RWPE2 (cell line): ENCODE measurements around the gene KRT2.

ENCODE experiments used
- ATAC-seq: fragments of 200-7000 bp; cut with Tn5 transposase; 3 replicates; pipeline ENCODE4 v1.9.1; 2021; ENCODE audit warnings: low read depth
- DNase-seq: peaks from one replicate; pipeline ENCODE4 v3.0.0-alpha.2; 2020; ENCODE audit warnings: low spot score
- H3K27ac ChIP-seq: fragments of 450-650 bp; 2 replicates; pipeline ENCODE4 v1.5.1; 2017; ENCODE audit warnings: mild to moderate bottlenecking; ENCODE audit not compliant: poor library complexity, severe bottlenecking
- H3K27me3 ChIP-seq: fragments of 250-450 bp; sonication (Bioruptor Pico); 2 replicates; pipeline ENCODE4 v1.5.1; 2021; ENCODE audit warnings: mild to moderate bottlenecking, moderate library complexity; ENCODE audit not compliant: insufficient read depth, poor library complexity, severe bottlenecking
- H3K36me3 ChIP-seq: fragments of 250-450 bp; sonication (Bioruptor Pico); 2 replicates; pipeline ENCODE4 v1.5.1; 2020; ENCODE audit warnings: low read depth, mild to moderate bottlenecking, moderate library complexity
- H3K4me1 ChIP-seq: fragments of 250-450 bp; sonication (Bioruptor Pico); 2 replicates; pipeline ENCODE4 v1.5.1; 2021; ENCODE audit warnings: mild to moderate bottlenecking, moderate library complexity; ENCODE audit not compliant: insufficient read depth, poor library complexity, severe bottlenecking
- H3K4me3 ChIP-seq: fragments of 250-450 bp; sonication (Bioruptor Pico); 2 replicates; pipeline ENCODE4 v1.5.1; 2021; ENCODE audit warnings: mild to moderate bottlenecking, moderate library complexity; ENCODE audit not compliant: severe bottlenecking
- H3K9me3 ChIP-seq: fragments of 250-450 bp; sonication (Bioruptor Pico); 2 replicates; pipeline ENCODE4 v1.5.1; 2021; ENCODE audit warnings: mild to moderate bottlenecking, moderate library complexity; ENCODE audit not compliant: severe bottlenecking
- TF ChIP-seq, protein P1 (sequence below): fragments of 450-650 bp; IDR thresholded peaks from one replicate; pipeline ENCODE4 v1.5.1; 2017; ENCODE audit warnings: mild to moderate bottlenecking, moderate library complexity; ENCODE audit not compliant: poor library complexity, severe bottlenecking

KRT2 gene

DNA sequence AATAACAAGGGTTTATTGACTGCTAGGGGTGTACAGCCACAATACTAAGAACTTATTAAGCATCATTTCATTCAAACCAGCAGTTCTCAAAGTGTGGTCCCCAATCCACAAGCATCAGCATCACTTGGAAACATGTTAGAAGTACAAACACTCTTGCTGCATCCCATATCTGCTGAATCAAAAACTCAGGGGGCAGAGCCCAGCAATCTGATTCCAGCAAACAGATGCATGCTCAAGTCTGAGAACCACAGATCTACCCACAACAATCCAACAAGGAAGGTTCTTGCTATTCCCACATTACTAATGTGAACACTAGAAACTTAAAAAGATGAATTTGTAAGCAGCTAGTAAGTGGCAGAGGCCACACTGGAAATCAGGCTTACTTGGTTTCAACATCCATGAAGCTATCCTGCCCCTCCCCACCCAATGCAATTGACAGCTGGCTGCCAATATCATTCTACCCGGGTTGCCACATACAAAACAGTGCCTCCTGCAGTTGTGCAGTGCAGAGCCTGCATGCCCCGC lies 45.1 kb upstream of the KRT2 start:
- Histone ChIP-seq H3K4me1 (no peaks in the 10 kb centered on the region), H3K4me3 (no peak overlapping the region), H3K36me3 (no peaks in the 10 kb centered on the region), H3K27ac (no peak overlapping the region), H3K9me3 (no peaks in the 10 kb centered on the region), H3K27me3 (no peaks in the 10 kb centered on the region)
- TF ChIP-seq, protein P1, sequence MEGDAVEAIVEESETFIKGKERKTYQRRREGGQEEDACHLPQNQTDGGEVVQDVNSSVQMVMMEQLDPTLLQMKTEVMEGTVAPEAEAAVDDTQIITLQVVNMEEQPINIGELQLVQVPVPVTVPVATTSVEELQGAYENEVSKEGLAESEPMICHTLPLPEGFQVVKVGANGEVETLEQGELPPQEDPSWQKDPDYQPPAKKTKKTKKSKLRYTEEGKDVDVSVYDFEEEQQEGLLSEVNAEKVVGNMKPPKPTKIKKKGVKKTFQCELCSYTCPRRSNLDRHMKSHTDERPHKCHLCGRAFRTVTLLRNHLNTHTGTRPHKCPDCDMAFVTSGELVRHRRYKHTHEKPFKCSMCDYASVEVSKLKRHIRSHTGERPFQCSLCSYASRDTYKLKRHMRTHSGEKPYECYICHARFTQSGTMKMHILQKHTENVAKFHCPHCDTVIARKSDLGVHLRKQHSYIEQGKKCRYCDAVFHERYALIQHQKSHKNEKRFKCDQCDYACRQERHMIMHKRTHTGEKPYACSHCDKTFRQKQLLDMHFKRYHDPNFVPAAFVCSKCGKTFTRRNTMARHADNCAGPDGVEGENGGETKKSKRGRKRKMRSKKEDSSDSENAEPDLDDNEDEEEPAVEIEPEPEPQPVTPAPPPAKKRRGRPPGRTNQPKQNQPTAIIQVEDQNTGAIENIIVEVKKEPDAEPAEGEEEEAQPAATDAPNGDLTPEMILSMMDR, result no peak
- DNase-seq, result no peak
- no peak for ATAC-seq

DNA sequence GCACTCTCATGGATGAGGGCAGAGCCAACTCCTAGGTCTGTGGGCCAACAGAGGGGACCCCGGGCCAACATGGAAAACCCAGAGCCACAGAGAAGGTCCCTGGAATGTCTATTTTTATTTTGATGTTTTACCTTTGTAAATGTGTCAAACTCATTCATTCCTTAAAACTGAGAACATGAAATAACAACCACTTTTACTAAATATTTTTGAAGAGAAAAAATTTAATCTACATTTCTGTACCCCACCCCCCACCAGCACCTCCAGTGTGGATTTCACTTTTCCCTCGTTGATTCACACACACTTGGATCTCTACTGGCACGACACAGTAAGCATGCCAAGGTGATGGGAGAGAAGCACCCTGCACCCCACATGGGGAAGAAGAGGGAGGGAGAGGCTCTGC lies 44.6 kb upstream of the KRT2 start:
- Histone ChIP-seq H3K27me3 (peaks cover 4% of the 10 kb centered on the region), H3K4me1 (no peaks in the 10 kb centered on the region), H3K27ac (no peak overlapping the region), H3K36me3 (no peaks in the 10 kb centered on the region), H3K9me3 (no peaks in the 10 kb centered on the region), H3K4me3 (no peak overlapping the region)
- TF ChIP-seq, protein P1, result no peak
- no peak for DNase-seq
- ATAC-seq, result no peak

GRCh38 chr12:52695039-52695438 lies 43.0 kb upstream of the KRT2 start:
- Histone ChIP-seq H3K4me1 (no peaks in the 10 kb centered on the region), H3K36me3 (no peaks in the 10 kb centered on the region), H3K27me3 (peaks cover 4% of the 10 kb centered on the region), H3K4me3 (no peak overlapping the region), H3K9me3 (no peaks in the 10 kb centered on the region), H3K27ac (no peak overlapping the region)
- ATAC-seq, result no peak
- TF ChIP-seq, protein P1, result no peak
- no peak for DNase-seq

- no peaks in the 10 kb centered on the region for H3K36me3 ChIP-seq
Measured at GRCh38 chr12:52694151-52694550, 42.1 kb upstream of the KRT2 start.

DNA sequence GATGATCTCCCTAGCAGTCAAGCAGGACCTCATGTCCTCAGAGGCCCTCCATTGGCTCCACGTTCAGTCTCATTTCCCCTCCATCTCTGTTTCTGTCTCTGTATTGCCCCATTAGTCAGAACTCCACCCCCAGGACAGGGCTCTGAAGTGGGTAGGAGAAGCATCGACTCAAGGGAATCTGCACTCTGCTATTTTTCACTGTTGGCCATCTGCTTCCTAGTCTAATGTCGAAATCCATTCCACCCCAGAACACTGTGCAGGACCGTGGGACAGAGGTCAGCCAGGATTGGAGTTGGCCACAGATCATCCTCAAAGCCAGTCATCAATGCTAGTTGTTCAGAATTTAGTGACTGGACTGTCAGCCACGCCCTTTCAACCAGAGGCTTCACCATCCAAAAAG lies 41.2 kb upstream of the KRT2 start:
- Histone ChIP-seq H3K36me3 (no peaks in the 10 kb centered on the region), H3K9me3 (no peaks in the 10 kb centered on the region), H3K27me3 (peaks cover 4% of the 10 kb centered on the region), H3K27ac (no peak overlapping the region), H3K4me3 (no peak overlapping the region), H3K4me1 (no peaks in the 10 kb centered on the region)
- no peak for ATAC-seq
- TF ChIP-seq, protein P1, result no peak
- no peak for DNase-seq

More at GRCh38 chr12:52694151-52694550, 42.1 kb upstream of the KRT2 start:
- ATAC-seq (no peak), DNase-seq (no peak)
- H3K27ac ChIP-seq, result no peak overlapping the region
- no peak overlapping the region for H3K4me3 ChIP-seq
- peaks cover 4% of the 10 kb centered on the region for H3K27me3 ChIP-seq
- H3K4me1 ChIP-seq, result no peaks in the 10 kb centered on the region
- no peaks in the 10 kb centered on the region for H3K9me3 ChIP-seq
- TF ChIP-seq, protein P1, result no peak
